Testis (tissue), 3 donors: ENCODE results near the gene RNF223. TPM values are rescaled to one million over a fixed set of nuclear protein-coding genes. Genes with fewer than 3 reads are reported as not detected.

Experiments used
- DNase-seq: peaks from one replicate; pipeline ENCODE4 v3.0.0-alpha.2; 2019
- H3K27ac ChIP-seq, 2 donors: fragments of 200-600 bp; sonication (generic); one replicate each; pipeline ENCODE4 v1.5.1; 2019
- H3K27me3 ChIP-seq: fragments of 200-600 bp; sonication (generic); one replicate; pipeline ENCODE4 v1.5.1; 2019
- H3K36me3 ChIP-seq: fragments of 200-600 bp; sonication (generic); one replicate; pipeline ENCODE4 v1.5.1; 2017; ENCODE audit warnings: low read depth; ENCODE audit errors: missing control alignments
- H3K4me1 ChIP-seq: fragments of 200-600 bp; sonication (generic); one replicate; pipeline ENCODE4 v1.5.1; 2019
- H3K4me3 ChIP-seq, 2 donors: fragments of 200-600 bp; sonication (generic); one replicate each; pipeline ENCODE4 v1.5.1; 2017 to 2019
- H3K9me3 ChIP-seq: fragments of 200-600 bp; sonication (generic); one replicate; pipeline ENCODE4 v1.5.1; 2017
- POLR2A ChIP-seq: fragments of 450-650 bp; IDR thresholded peaks from one replicate; pipeline ENCODE4 v1.6.1; 2017; ENCODE audit warnings: antibody characterized with exemption, mild to moderate bottlenecking, moderate library complexity
- WGBS, 2 donors: methylation state at CpG; one replicate each; pipeline ENCODE4 v1.1.5; 2018; 5-methylcytosine and 5-hydroxymethylcytosine counted together
- intact Hi-C: fragments of 100-400 bp; cut with DNase I; formaldehyde crosslinking; loops from one replicate; pipeline ENCODE4 v1.15.1; 2023; ENCODE audit warnings: low total_unique reads
- polyA plus RNA-seq: library from polyadenylated mRNA; stranded (reverse); fragments of 350-450 nt; fragmentation: Illumina TruSeq; extraction: RNeasy Lipid Tissue Mini Kit (QIAGEN cat#74804); gene quantifications from one replicate; pipeline ENCODE4 v1.2.3, GENCODE V29; 2014; ENCODE audit warnings: low read depth, low replicate concordance; ENCODE audit not compliant: insufficient read depth
- total RNA-seq, 2 donors: library from RNA; depleted of rRNA; stranded (reverse); fragments of >200 nt; gene quantifications; one replicate each; pipeline ENCODE4 v1.2.3, GENCODE V29; 2016
- TF ChIP-seq, protein P1 (sequence below), 3 experiments: fragments of 450-650 bp in 2 of 3; fragments of 200-600 bp in 1 of 3; sonication (generic) in 1 of 3; IDR thresholded peaks; one replicate each; pipeline ENCODE4 v1.5.1; 2016 to 2019; ENCODE audit warnings: antibody characterized with exemption in 3 of 3, mild to moderate bottlenecking in 2 of 3, moderate library complexity in 1 of 3

RNF223 gene
- total and polyA plus RNA-seq, 3 donors from 2014 or later, result 0.19 to 0.31 TPM; not detected in 1

DNA sequence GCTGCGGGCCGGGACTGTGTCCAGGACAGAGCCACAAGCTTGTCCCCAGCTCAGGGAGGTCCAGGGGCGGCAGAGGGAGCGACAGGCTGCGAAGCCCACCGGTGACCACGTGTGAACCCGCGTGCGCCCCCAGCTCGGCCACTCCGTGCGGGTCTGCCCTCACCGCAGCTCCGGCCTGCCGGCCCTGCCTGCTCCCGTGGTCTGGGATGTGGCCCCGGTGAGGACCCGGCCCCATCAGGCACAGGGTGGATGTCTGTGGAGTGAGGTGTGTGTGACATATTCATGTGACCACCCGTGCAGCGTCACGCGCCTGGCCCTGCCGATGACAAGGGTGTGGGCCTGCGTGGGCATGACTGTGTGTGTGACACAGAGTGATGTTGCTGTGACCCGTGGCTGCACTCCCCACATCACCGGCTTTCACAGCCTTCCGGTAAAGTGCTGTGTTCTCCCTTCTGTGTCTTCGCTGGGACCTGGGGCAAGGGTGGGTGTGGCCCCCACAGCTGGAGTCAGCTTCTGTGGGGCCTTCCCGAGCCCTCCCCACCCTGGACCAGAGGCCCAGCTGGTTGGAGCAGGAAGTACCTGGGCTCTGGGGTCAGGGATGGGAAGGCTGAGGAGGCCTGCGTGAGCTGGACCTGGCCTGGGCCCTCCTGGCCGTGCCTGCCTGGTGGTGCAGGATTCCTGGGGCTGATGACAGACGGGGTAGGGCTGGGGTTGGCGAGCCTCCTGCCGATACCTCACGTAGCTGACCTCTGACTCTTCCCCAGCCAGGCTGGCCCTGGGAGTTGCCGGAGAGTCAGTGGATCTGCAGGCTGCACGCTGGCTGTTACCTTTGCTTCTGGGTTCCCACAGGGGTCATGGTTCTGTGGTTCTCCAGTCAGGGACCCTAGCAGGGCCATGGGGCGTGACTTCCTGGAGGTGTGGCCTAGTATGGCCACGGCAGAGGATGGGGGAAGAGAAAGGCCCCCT, 4.1 kb downstream of the RNF223 start:
- TF ChIP-seq, protein P1, sequence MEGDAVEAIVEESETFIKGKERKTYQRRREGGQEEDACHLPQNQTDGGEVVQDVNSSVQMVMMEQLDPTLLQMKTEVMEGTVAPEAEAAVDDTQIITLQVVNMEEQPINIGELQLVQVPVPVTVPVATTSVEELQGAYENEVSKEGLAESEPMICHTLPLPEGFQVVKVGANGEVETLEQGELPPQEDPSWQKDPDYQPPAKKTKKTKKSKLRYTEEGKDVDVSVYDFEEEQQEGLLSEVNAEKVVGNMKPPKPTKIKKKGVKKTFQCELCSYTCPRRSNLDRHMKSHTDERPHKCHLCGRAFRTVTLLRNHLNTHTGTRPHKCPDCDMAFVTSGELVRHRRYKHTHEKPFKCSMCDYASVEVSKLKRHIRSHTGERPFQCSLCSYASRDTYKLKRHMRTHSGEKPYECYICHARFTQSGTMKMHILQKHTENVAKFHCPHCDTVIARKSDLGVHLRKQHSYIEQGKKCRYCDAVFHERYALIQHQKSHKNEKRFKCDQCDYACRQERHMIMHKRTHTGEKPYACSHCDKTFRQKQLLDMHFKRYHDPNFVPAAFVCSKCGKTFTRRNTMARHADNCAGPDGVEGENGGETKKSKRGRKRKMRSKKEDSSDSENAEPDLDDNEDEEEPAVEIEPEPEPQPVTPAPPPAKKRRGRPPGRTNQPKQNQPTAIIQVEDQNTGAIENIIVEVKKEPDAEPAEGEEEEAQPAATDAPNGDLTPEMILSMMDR (IDR thresholded peaks at IDR 0.05), result no peak
- no peak for TF ChIP-seq POLR2A
- WGBS, 2 donors, result 55 to 71% methylated on average over 11 to 36 of the region's 40 CpGs

DNA sequence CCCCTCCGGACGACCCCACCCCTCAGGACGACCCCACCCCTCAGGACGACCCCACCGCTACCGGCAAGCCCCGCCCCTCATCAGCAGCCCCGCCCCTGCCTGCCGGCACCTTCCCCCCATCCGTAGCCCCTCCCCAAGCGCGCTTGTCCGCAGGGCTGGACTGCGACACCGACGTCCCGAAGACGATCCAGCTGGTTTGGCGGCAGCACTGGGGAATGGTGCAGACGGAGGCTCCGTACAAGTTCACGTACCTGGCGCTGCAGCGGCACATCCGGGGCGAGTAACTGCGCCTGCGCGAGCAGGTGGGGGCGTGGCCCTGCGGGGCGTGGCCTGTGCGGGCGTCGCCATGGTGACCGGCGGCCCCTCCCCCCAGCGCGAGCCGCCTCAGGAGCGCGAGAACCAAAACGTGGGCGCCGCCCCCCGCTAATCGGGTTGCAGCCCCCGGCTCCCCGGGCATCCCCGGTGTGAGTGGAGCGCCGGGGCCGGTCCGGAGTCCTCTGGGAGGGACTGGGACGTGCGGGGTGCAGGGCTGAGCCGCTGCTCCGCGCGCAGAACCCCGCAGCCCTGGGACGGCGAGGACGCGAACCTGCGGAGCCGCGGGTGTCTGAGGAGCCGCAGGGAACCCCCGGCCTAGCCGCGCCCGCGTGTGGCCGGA, 4.9 kb downstream of the RNF223 start:
- Histone ChIP-seq H3K9me3 (no peaks in the 10 kb centered on the region), H3K36me3 (no peaks in the 10 kb centered on the region), H3K27ac (no peak overlapping the region), H3K4me3 (peak overlapping the region; percentile 45 to 66), H3K27me3 (no peaks in the 10 kb centered on the region), H3K4me1 (peaks cover 10% of the 10 kb centered on the region)
- intact Hi-C loops, result loop anchor here (10.0 kb wide), 1 partner anchor 64 kb away; the partner anchor contains the start of gene HES4
- DNase-seq, result peak; percentile 83
- no peak for TF ChIP-seq POLR2A
- 1% methylated on average over 71 of the region's 75 CpGs; no CpG with 5 or more reads in 1 of the 2 donors for WGBS, 2 donors

More for the DNA sequence above, 4.1 kb downstream of the RNF223 start:
- H3K4me1 ChIP-seq, result peaks cover 10% of the 10 kb centered on the region
- H3K36me3 ChIP-seq, result no peaks in the 10 kb centered on the region
- no peaks in the 10 kb centered on the region for H3K9me3 ChIP-seq
- intact Hi-C loops, result loop anchor here (10.0 kb wide), 1 partner anchor 65 kb away; the partner anchor contains the start of gene HES4
- no peak overlapping the region for H3K27ac ChIP-seq
- no peak for DNase-seq
- no peaks in the 10 kb centered on the region for H3K27me3 ChIP-seq
- peak overlapping the region; percentile 45 to 66 for H3K4me3 ChIP-seq

- TF ChIP-seq POLR2A, result no peak
- TF ChIP-seq, protein P1 (IDR thresholded peaks at IDR 0.05), result no peak
- Histone ChIP-seq H3K9me3 (no peaks in the 10 kb centered on the region), H3K4me1 (peaks cover 10% of the 10 kb centered on the region), H3K27me3 (no peaks in the 10 kb centered on the region), H3K36me3 (no peaks in the 10 kb centered on the region), H3K4me3 (peak overlapping the region; percentile 45 to 66), H3K27ac (no peak overlapping the region)
- intact Hi-C loops, result loop anchor here (10.0 kb wide), 1 partner anchor 64 kb away; the partner anchor contains the start of gene HES4
- WGBS, 2 donors, result 0 to 7% methylated on average over 2 to 43 of the region's 55 CpGs
- no peak for DNase-seq
Observed at GRCh38 chr1:1068517-1069055, 5.5 kb downstream of the RNF223 start.

GRCh38 chr1:1067860-1068516, 6.1 kb downstream of the RNF223 start:
- intact Hi-C loops, result loop anchor here (10.0 kb wide), 1 partner anchor 63 kb away; the partner anchor contains the start of gene HES4
- H3K4me1 ChIP-seq, result peaks cover 10% of the 10 kb centered on the region
- 33 to 46% methylated on average over 24 to 32 of the region's 32 CpGs for WGBS, 2 donors
- no peak for DNase-seq
- no peak for TF ChIP-seq POLR2A
- TF ChIP-seq, protein P1 (IDR thresholded peaks at IDR 0.05), result no peak
- H3K27me3 ChIP-seq, result no peaks in the 10 kb centered on the region
- no peaks in the 10 kb centered on the region for H3K36me3 ChIP-seq
- no peaks in the 10 kb centered on the region for H3K9me3 ChIP-seq
- peak overlapping the region in 1 of 2 donors; percentile 66 for H3K4me3 ChIP-seq
- no peak overlapping the region for H3K27ac ChIP-seq
